Ishikawa (cell line): Measurements from ENCODE around the gene ZBTB1.

ENCODE experiments used
- CEBPB ChIP-seq: IDR thresholded peaks from 2 replicates; pipeline ENCODE4 v1.6.1; 2012
- CREB1 ChIP-seq: IDR thresholded peaks from 2 replicates; pipeline ENCODE4 v1.6.1; 2012; ENCODE audit warnings: low read depth
- EGR1 ChIP-seq: IDR thresholded peaks from 2 replicates; pipeline ENCODE4 v1.6.1; 2012
- EP300 ChIP-seq: IDR thresholded peaks from 2 replicates; pipeline ENCODE4 v1.6.1; 2012; ENCODE audit warnings: borderline replicate concordance
- FOXM1 ChIP-seq: IDR thresholded peaks from 2 replicates; pipeline ENCODE4 v1.6.1; 2012; ENCODE audit warnings: low read depth, borderline replicate concordance
- NFIC ChIP-seq: IDR thresholded peaks from 2 replicates; pipeline ENCODE4 v1.6.1; 2012
- RAD21 ChIP-seq: IDR thresholded peaks from 2 replicates; pipeline ENCODE4 v1.6.1; 2012; ENCODE audit warnings: low read depth
- REST ChIP-seq: IDR thresholded peaks from 2 replicates; pipeline ENCODE4 v1.6.1; 2012; ENCODE audit warnings: low read depth, mild to moderate bottlenecking
- TAF1 ChIP-seq: IDR thresholded peaks from 2 replicates; pipeline ENCODE4 v1.6.1; 2012; ENCODE audit warnings: low read depth, mild to moderate bottlenecking
- TCF12 ChIP-seq: IDR thresholded peaks from 2 replicates; pipeline ENCODE4 v1.6.1; 2012; ENCODE audit warnings: low read depth
- TEAD4 ChIP-seq: IDR thresholded peaks from 2 replicates; pipeline ENCODE4 v1.6.1; 2012
- YY1 ChIP-seq: IDR thresholded peaks from 2 replicates; pipeline ENCODE4 v1.6.1; 2012; ENCODE audit warnings: low read depth
- ZBTB7A ChIP-seq: IDR thresholded peaks from 2 replicates; pipeline ENCODE4 v1.6.1; 2012; ENCODE audit warnings: low read depth
- TF ChIP-seq, protein P1 (sequence below): IDR thresholded peaks from 2 replicates; pipeline ENCODE4 v1.6.1; 2012
- TF ChIP-seq, protein P2 (sequence below): IDR thresholded peaks from 2 replicates; pipeline ENCODE4 v1.6.1; 2012

ZBTB1 gene

GRCh38 chr14:64566651-64567122 lies 62.1 kb downstream of the ZBTB1 start:
- TF ChIP-seq, protein P1, sequence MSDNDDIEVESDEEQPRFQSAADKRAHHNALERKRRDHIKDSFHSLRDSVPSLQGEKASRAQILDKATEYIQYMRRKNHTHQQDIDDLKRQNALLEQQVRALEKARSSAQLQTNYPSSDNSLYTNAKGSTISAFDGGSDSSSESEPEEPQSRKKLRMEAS: no peak
- no peak for TF ChIP-seq REST
- TF ChIP-seq CREB1: no peak
- TF ChIP-seq ZBTB7A: no peak
- TF ChIP-seq, protein P2, sequence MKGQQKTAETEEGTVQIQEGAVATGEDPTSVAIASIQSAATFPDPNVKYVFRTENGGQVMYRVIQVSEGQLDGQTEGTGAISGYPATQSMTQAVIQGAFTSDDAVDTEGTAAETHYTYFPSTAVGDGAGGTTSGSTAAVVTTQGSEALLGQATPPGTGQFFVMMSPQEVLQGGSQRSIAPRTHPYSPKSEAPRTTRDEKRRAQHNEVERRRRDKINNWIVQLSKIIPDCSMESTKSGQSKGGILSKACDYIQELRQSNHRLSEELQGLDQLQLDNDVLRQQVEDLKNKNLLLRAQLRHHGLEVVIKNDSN: no peak
- no peak for TF ChIP-seq EP300
- no peak for TF ChIP-seq YY1
- TF ChIP-seq RAD21: no peak
- TF ChIP-seq TCF12: no peak
- TF ChIP-seq TEAD4: no peak
- no peak for TF ChIP-seq NFIC
- TF ChIP-seq EGR1: no peak
- no peak for TF ChIP-seq TAF1
- no peak for TF ChIP-seq CEBPB
- no peak for TF ChIP-seq FOXM1

DNA sequence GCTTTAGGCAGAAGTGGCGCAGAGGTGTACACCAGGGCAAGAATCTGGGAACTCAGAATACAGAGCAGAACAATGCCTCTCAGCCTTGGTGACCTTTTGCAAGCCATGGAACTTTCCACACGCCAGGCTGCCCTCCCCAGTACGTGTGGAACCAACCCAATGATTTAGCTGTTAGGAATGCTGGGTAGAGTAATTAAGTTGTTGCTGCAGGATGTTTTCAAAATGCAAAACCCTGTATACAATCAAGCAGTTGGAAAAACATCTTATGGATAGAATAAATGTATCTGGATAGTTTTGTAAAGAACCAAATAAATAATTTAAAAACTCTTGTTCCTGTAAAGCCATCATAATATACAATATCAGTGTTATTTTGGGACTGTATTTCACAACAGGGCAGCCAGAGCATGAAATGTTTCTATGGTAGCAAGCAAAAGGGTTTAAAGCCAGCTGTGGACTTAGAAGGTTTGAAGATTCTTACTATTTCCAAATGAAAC lies 64.6 kb downstream of the ZBTB1 start:
- TF ChIP-seq CEBPB: peak; percentile 63
- TF ChIP-seq EP300: peak; percentile 38; the same call in 1 of the 2 replicates
- peak; percentile 79 for TF ChIP-seq TEAD4
- peak; percentile 7; the same call in 1 of the 2 replicates for TF ChIP-seq RAD21
- TF ChIP-seq, protein P2: no peak

- TF ChIP-seq, protein P1: no peak
- TF ChIP-seq CREB1 (no peak), RAD21 (no peak), YY1 (no peak), TAF1 (no peak), ZBTB7A (no peak)
These were observed 68.0 kb downstream of the ZBTB1 start for GRCh38 chr14:64572386-64573104.

GRCh38 chr14:64573109-64573508 lies 68.5 kb downstream of the ZBTB1 start:
- TF ChIP-seq EGR1 (no peak), CEBPB (no peak), CREB1 (no peak), RAD21 (no peak), FOXM1 (no peak), NFIC (no peak), REST (no peak), ZBTB7A (no peak), TCF12 (no peak), TEAD4 (no peak), TAF1 (no peak), YY1 (no peak), EP300 (no peak)
- TF ChIP-seq, protein P1: no peak
- TF ChIP-seq, protein P2: no peak
